RPMI7951 (cell line): ENCODE results near the gene DNAJB12. TPM values are rescaled to one million over a fixed set of nuclear protein-coding genes. Genes with fewer than 3 reads are reported as not detected.
"Not testable (repeated sequence)": the region's sequence is repeated elsewhere in the genome, so short reads cannot be mapped to it uniquely, and the experiment has no call there.

Source experiments
- DNase-seq: peaks from one replicate; pipeline ENCODE4 v3.0.0-alpha.2; 2012; ENCODE audit warnings: low read depth
- total RNA-seq: library from RNA; depleted of rRNA; stranded (reverse); fragments of >200 nt; shearing (Covaris generic); gene quantifications from 2 replicates; pipeline ENCODE4 v1.2.3, GENCODE V29; 2014

DNAJB12 gene
- total RNA-seq, 1 experiment from 2014 or later = 24.9 TPM

DNA sequence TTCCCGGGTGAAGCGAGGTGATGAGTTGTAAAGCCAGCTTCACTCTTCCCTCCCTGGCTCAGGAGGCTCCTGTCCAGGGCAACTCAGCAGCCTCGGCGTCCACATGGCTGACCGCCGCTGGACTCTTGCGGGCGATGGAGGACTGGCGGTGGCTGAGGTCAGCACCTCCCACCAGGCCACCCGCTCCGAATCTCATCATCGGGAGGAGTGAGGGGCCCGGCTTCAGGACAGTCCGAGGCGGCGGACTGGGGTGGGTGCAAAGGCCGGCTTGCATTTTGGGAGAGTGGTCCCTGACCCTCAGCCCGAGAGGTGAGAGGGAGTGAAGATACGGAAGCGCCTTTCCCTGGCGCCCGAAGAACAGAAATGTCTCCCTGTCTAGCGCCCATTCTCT lies 759 bp downstream of the DNAJB12 start:
- no peak for DNase-seq

DNA sequence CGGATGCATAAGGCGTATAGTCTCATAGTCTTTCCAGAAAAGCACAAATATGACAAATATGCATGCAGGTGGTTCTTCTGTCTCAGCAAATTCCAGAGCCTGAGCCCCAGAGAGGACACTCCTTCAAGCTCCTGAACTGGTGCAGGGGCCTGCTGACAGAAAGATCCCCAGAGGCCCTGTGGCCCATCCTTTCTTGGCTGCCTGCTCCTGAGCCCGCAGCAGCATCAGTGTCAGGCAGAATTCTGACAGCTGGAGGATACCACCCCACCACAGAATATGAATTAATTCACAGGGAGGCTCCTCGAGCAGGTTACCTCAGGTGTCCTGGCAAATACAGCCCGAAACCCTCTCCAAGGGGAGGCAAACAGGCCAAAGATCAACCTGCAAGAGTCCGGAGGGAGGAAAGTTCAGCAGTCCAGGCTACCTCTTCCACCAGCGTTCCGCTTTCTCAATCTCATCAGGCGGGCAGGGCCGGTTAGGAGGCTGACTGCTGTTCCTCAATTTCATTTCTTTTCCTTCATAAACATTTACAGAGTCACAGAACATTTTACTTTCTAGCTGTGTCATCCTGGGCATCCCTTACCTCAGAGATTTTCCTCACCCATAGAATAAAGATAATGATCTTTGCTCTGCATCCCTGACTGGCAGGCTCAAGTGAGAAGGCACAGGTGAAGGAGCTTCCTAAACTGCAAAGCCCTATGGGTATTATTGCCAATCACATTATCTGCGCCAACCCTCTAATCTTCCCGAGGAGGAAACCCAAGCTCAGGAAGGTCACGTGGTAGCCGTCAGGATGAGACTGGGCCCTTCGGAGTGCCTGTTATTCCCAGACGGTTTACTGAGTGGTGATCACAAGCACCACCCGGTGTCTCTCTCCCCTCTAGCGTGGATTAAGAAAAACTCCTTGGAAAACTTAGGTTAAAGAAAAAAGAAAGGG lies 1.4 kb downstream of the DNAJB12 start:
- DNase-seq = no peak

DNA sequence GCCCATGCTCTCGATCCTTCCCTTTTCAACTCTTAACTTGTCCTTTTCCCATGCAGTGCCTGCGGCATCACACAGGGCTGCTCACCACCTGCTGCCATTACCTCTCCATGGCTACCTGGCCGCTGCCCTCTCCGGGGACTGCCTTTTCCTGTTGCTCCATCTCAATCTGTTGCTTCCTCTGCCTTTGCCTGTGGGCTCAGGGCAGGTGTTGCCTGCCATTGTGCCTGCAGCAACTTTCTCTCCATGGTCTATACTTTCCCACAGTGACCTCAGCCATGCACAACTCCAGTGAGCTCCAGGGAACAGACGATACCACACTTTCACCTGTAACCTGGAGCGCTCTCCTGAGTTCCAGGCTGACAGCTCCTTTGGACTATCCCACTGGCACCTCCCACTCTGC lies 3.2 kb downstream of the DNAJB12 start:
- DNase-seq = no peak

DNA sequence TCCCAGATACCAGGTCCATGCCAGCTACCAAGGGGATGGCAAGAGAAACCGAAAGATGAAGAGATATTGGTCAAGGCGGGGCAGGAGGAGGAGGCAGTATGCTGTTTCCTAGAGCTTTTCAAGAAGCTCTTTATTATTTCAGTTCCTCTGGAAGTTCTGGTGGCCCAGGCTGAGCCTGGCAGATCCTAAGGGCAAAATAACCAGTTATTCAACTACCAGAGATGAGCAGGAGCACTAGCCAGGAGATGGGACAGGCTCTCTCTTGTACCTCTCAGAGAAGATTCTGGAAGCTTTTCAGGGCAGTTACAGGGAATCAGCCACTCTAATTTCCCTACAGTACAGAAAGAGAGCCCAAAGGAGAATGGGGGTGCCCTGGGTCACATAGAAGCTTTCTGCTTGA lies 5.3 kb downstream of the DNAJB12 start:
- DNase-seq = no peak

DNA sequence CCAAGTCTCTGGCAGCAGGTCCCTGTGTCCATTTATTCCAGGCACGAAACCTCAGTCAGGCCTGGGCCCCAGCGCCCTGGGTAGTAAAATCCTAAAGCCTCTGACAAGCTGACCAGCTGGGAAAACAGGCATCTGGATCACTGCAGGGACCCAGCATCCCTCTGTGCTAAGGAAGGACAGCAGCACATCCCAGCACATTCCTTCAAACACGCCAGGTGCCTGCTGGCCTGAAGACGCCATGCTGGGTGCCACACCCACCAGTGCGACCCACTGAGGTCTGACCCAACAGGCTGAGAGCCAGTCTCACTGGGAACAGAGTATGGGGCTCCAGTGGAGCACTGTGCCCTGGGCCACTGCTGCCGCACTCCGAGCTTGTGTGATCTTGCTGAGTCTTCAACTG lies 6.4 kb downstream of the DNAJB12 start:
- no peak for DNase-seq

DNA sequence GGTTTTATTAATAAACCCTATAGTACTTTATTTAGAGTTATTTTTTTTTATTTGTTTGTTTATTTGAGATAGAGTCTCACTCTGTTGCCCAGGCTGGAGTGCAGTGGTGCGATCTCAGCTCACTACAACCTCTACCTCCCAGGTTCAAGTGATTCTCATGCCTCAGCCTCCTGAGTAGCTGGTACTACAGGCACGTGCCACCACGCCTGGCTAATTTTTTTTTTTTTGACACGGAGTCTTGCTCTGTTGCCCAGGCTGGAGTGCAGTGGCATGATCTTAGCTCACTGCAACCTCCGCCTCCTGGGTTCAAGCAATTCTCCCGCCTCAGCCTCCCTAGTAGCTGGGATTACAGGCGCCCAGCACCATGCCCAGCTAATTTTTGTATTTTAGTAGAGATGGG lies 8.6 kb downstream of the DNAJB12 start:
- DNase-seq = not testable (repeated sequence)

DNA sequence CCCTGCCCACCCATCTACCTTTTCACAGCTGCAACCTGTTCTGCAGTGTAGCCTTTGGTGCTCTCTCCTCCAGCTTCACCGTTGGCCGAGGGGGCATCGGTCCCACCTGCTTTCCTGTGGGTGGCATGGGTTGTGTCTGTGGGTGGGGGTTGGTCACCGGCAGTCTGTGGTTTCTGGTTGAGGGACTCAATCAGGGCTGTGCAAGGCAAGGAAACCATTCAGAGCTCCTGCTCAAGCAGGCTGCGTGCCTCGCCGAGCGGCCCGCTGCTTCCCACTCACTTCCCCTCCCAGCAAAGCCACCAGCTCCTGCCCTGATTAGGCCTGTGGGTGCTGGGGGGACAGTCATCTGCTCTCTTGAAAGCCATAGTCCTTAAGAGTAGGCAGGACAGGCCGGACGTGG lies 9.8 kb downstream of the DNAJB12 start:
- DNase-seq = no peak

DNA sequence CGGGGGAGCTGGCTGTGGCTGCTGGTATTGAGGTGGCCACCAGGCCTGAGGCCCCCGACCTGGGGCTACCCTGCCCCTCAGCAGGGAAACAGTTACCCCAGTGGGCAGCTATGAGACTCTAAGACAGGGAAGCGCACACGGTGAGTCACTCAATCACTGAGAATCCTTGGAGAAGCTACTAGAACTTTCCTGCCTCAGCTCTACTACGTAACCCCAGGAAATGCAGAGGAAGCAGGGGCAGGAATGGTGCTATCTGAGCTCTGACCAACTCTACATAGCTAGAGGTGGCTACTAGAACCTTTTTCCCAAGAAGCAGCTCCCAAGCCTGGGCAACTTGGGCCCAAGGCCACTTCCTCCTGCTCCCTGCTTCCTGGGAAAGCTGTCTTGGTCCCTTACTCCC lies 11.8 kb downstream of the DNAJB12 start:
- no peak for DNase-seq

DNA sequence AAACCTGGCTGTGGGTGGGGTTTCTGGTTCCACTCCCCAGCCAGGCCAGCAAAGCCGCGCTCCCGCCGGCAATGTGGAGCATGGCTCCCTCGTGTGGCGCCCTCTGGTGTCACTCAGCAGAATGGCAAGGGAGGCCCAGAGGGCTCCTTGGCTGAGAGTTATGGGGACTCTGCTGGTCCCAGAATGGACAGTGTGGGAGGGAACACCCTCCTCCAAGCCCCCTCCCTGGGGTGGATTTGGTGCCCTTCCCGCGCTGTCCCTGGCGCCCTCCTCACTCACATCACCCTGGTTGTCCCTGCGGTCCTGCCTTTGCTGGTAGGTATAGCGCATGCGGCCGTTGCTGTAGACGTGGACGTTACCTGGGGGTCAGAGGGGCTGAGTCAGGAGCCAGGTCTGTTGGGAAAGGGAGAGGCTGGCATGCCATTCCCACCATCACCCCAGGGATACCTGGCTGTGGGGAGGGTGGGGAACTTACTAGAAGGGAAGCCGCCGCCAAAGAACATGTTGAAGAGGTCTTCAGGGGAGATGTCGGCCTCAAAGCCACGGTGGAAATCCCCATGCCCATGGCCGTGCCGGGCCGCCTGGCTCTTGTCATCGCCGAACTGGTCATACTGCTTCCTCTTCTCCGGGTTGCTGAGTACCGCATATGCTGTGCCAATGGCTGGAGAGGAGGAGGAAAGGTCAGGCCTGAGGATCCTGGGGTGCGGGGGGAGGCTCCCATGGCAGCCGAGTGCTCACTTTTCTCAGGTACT lies 14.0 kb downstream of the DNAJB12 start:
- DNase-seq = peak; percentile 45

DNA sequence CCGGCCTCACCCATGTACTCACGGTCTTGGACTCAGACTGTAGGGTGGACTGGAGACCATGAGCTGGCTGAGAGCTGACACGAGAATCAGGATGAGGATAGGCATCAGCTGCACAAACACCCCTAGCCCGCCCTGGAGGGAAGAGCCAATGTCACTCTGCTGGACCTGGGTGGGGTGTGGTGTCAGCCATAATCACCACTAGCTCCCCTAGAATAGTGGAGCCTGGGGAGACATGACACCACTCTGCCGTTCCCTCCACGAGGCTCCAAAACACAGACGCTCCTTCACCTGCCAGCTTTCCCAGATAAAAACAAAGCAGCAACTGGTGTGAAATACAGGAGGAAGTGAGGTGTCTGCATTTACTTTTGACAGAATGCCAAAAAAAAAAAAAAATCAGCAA lies 16.5 kb downstream of the DNAJB12 start:
- no peak for DNase-seq

DNA sequence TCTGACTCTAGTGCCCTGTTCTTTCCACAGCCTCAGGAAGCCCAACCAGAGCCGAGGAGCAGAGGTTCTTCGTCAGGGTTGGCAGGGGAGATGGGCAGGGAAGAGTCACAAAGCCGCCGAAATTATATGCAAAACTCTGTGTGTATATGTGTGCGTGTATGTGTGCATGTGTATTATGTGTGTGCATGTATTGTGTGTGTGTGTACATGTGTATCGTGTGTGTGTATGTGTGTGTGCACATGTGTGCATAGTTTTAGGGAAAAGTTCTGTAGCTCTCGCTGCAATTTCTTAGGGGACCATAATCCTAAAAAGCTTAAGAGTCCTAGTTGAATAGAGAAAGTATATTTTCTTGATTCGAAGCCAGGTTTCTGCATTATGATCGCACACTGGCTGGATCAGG lies 17.0 kb downstream of the DNAJB12 start:
- no peak for DNase-seq

DNA sequence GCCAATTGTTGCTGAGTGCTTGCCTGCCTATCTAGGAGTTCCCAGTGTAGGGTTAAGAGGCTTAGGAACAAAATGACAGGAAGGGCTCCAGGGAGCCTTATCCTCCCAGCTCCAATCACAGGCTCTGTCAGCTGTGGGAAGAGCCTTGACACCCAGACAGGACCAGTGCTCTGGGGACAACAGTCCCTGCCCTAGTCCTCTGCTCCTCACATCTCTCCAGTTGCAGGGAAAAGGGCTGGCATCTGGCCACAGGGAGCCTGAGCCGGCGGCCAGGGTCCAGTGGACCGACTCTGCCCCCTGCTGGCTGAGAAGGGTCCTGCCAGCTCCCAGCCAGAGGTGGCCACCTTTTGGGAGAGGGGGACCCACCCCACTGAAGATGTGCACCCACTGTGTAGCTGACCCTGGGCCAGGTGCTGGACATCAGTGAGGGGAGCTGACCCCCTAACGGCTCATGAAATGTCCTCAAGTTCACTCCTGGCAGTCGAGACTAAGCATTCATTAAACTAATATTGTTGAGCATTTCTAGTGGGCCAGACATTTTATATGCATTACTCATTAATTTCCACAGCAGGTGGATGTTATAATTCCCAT lies 17.6 kb downstream of the DNAJB12 start:
- peak; percentile 57 for DNase-seq

DNA sequence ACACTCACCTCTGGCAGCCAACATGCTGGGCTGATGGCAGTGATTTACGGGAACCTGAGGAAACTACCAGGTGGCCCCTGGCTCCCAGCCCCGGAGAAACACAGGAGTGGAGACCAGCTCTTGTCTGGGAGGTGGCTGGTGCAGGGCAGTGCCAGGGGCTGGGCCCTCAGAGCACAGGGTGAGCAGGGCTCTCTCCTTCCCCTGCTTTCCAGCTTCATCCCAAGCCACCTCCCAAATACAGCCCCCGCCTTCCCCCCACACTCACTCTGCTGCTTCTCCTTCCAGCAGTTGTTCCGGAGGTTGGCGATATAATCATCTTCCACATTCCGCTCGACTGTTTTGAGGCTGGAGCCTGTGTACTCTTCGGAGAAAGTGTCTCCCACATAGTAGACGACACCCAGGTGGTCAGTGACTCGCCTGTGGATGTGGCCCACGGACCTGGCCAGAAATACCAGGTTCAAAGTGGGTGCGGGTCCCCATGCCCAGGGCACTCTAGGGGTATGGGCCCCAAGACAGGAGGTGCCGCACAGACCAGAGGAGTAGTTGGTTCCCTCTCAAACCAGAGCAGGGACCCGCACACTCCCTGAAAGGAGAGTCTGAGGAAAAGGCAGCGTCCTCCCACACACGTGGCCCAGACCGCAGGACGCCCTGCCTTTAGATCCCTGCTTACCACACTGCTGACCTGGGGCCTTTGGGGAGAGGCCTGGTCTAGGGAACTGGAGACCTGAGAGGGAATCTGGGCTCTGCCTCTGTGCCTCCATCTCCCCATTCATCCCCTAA lies 18.3 kb downstream of the DNAJB12 start:
- no peak for DNase-seq

DNA sequence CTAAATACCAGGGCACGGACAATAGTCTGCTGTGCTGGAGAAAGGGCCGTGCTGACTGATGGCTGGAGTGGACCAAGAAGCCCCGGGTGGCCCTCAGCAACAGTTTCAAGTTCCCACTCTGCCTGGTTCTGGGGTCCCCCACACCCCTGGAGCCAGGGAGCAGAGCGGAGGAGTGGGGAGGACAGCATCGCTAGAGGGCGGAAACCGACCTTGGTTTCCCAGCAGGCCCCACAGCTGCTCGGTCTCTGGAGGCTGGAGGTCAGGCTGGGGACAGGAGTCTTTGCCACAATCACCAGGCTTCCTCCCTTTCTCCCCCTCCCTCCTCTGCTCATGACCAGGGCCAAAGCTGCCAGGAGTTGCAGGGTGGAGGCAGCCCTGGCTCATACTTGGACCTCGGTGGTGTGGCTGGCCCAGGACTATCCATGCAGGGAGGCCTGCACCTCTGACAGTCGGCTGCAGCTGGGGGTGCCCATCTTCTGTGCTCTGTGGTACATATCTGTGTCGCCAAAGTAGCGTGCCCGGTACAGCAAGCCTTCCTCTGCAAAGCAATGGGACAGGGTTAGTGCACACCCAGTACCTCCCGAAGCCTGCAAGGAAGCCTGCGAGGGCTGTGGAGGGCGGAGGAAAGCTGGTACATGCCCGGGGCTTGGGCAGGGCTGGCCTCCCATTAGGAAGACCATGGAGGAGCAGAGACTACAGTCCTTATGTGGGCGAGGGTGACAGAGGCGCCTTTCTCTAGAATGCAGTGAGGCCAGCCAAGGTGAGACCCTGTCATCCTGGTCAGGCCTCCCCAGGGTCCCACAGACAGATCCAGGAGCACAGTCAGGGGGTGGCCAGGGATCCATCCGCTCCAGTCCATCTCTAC lies 19.1 kb downstream of the DNAJB12 start:
- peak; percentile 83 for DNase-seq

DNA sequence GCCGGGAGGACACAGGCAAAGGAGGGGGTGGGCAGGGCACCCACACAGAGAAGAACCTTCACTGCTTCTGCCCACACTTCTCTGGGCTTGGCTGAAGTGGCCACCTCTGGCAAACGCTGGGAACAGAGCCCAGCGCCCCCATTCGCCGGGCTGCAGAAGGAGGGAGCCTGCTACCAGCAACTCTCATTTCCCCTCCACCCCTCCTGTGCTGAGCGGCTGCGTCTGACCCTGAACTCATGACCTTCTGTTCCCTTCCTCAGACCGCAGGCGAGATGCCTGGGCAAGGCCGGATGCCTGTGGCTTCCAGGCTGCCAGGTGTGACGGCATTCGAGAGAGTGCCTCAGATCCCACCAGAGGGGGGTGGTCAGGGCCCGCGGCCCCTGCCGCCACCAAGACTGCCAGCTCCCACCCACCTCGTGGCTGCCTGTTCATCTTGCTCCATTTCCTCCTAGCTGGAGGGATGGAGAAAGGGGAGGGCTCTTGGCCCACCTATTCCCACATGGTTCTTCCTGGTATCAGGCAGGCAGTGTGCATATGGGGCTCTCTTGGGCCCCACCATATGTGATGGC lies 19.8 kb downstream of the DNAJB12 start:
- DNase-seq = peak; percentile 91

DNA sequence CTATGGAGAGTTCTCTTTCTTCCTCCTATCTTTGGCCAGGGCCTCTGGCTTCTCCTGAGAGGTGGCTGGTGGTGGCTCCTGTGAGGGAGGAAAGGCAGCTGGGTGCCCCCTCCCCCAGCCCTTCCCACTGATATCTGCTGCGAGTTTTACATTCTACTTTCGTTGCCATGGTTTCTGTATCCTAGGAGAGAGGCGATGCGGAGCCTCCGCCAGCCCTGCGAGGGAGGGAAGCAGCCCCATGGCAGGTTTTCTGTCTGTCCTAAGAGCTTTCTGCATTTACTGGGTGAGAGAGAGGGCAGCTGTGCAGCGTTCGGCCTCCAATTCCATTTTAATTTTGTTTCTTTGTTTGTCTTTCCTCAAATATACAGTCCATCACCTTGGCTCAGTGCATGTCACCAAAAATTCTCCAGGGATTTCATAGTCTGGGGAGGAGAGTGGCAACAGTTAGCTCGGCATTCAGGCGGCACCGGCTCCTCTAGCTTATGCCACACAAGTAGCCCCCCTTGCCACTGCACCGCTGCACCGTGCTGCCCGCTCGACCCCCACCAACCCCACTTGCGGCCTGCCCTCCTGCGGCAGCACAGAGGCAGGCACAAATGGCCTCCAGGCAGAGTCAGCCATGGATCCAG lies 20.4 kb downstream of the DNAJB12 start:
- no peak for DNase-seq

DNA sequence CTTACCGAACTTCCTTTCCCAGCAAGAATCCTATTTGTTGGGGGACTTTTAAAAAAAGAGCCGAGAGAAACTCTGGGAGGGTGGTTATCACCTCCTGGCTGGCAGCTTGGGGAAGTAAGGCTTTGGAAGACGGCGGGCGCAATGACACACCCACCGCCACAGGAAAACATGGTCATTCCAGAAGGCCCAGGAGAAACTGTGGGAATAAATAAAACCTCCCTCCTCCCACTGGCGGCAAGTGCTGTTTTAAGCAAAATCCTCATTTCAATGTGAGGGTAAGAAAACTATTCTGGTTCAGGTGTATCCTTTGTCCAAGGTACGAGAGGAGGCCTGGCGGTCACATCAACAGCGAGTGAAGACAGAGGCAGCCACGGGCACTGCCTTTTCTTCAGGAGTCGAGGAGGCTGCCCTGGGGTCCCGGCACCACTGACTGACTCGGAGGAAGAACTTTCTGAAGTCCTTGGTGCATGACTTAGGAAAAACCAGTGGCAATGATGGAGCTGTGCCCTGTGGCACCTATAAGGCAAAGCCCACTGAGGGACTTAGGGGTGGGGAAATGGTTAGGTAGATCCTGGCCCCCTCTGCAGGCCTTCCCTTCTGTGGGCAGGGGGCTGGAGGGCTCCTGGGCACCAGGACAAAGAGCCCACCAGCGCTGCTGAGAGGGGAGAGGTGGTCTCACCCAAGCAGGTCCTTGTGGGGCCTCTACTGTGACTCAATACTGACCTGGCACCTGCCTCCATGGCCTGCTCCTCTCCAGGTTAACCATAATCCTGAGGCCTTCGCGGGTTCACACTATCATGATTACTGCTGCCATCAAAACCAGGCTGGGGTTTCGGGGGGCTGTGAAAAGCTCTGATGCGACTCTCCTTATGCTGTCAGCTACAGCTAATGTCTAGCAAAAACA lies 21.4 kb downstream of the DNAJB12 start:
- no peak for DNase-seq

DNA sequence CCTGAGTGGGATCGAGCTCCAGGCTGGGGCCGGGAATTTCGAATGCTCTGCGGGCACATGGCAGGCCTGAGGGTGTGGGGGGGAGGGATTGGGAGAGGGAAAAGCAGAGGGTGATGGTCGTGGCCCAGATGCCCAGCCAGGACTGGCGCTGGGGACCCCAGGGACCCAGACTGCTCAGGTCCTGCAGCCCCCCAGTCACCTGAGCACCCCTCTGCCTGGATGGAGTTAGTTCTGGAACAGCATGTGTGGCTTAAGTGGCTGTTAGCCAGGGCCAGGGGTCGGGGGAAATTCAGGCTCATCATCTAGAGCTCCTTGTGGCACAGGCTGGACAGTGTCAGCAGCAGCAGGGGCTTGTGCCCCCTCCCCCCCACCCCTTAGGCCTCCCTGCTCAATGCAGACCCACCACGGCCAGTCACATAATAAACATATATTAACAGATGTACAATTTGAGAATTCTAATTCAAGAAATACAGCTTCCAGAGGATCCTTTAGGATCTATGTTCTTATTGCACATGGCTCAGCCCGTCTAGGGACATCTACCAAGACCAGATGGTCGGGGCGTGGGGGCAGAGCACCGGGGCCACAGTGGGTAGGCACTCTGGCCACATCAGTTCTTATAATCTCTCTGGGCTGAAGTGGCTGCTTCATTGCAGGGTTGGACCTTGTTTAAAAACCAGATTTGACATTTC lies 22.2 kb downstream of the DNAJB12 start:
- no peak for DNase-seq
